K562 (cell line): ENCODE measurements around the gene IGF1R. TPM values are rescaled to one million over a fixed set of nuclear protein-coding genes. Genes with fewer than 3 reads are reported as not detected.

Experiments
- ATAC-seq: fragments of 200-7000 bp; cut with Tn5 transposase; 3 replicates; pipeline ENCODE4 v1.9.1; 2020; ENCODE audit warnings: moderate library complexity
- BruUV-seq: library from RNA; stranded (reverse); fragments of 400-500 nt; replicated peaks from 2 replicates; lab custom pipeline; 2021; lab: Mats Ljungman, UMichigan
- CTCF ChIA-PET: fragments of 300-600 bp; formaldehyde crosslinking; extraction: SDS; loops from one replicate; lab custom pipeline; 2021; ENCODE audit warnings: low intra/inter-chr PET ratio; lab: Yijun Ruan, JAX
- POLR2A ChIA-PET: fragments of 300-600, 350-650 bp; sonication (Branson Sonifier 250); formaldehyde crosslinking; extraction: SDS; loops from one replicate; lab custom pipeline; 2021; ENCODE audit warnings: antibody characterized with exemption, inconsistent platforms; lab: Yijun Ruan, JAX
- DNase-seq, 4 experiments: peaks; one replicate each; pipeline versions ENCODE4 v3.0.0 to v3.0.0-alpha.2; 2011 to 2018; ENCODE audit warnings: low spot score in 3 of 4, mixed read lengths in 3 of 4; ENCODE audit errors: extremely low read depth in 1 of 4
- FAIRE-seq: peaks from 2 replicates; lab custom pipeline; 2011; peaks lifted over from hg19 to GRCh38; lab: Jason Lieb, UNC
- H2AFZ ChIP-seq: 2 replicates; pipeline ENCODE4 v1.6.0; 2011; ENCODE audit warnings: low read depth, low read length, control low read depth, inconsistent platforms
- H3K27ac ChIP-seq: fragments of 200-600 bp; 3 replicates; pipeline ENCODE4 v1.8.0; 2011; ENCODE audit warnings: low read depth, mild to moderate bottlenecking, control low read depth, inconsistent platforms, low read length, moderate library complexity, mixed read lengths; ENCODE audit errors: extremely low read depth
- H3K27me3 ChIP-seq, 2 experiments: fragments of 300-600 bp in 1 of 2; 2 replicates in 1 of 2; 3 replicates in 1 of 2; pipeline versions ENCODE4 v1.6.0 to v1.8.0; 2011; ENCODE audit warnings: inconsistent platforms in 2 of 2, low read length in 2 of 2, mild to moderate bottlenecking in 1 of 2, mixed read lengths in 1 of 2, moderate library complexity in 1 of 2; ENCODE audit not compliant: control insufficient read depth in 2 of 2, insufficient read depth in 2 of 2
- H3K36me3 ChIP-seq: fragments of 300-600 bp; 3 replicates; pipeline ENCODE4 v1.8.0; 2011; ENCODE audit warnings: mild to moderate bottlenecking, low read length, inconsistent platforms; ENCODE audit not compliant: control insufficient read depth, insufficient read depth
- H3K4me1 ChIP-seq, 2 experiments: fragments of 200-600 bp in 1 of 2; replicated peaks in 1 of 2; 2 replicates in 1 of 2; 3 replicates in 1 of 2; pipeline versions ENCODE4 v1.5.1 to v1.8.0; 2011; ENCODE audit warnings: inconsistent platforms in 2 of 2, low read length in 2 of 2, mild to moderate bottlenecking in 1 of 2, mixed read lengths in 1 of 2, moderate library complexity in 1 of 2; ENCODE audit not compliant: control insufficient read depth in 2 of 2, insufficient read depth in 2 of 2
- H3K4me2 ChIP-seq: 2 replicates; pipeline ENCODE4 v1.6.1; 2011; ENCODE audit warnings: low read length, control low read depth, inconsistent platforms, mixed read lengths; ENCODE audit not compliant: insufficient read depth
- H3K4me3 ChIP-seq: fragments of 200-600 bp; sonication (generic), shearing (Covaris generic); 2 replicates; pipeline ENCODE4 v1.5.1; 2016; ENCODE audit warnings: control low read depth, inconsistent platforms
- H3K79me2 ChIP-seq: fragments of 200-600 bp; 3 replicates; pipeline ENCODE4 v1.8.0; 2011; ENCODE audit warnings: low read length, inconsistent platforms; ENCODE audit not compliant: control insufficient read depth, insufficient read depth
- H3K9ac ChIP-seq, 2 experiments: 2 replicates each; pipeline versions ENCODE4 v1.6.0 to v1.6.1; 2011; ENCODE audit warnings: low read depth in 2 of 2, low read length in 2 of 2, control low read depth in 1 of 2, inconsistent platforms in 1 of 2, mild to moderate bottlenecking in 1 of 2, mixed read lengths in 1 of 2; ENCODE audit not compliant: insufficient read depth in 1 of 2
- H3K9me1 ChIP-seq: one replicate; pipeline ENCODE4 v1.6.0; 2011; ENCODE audit warnings: inconsistent platforms, mild to moderate bottlenecking, low read length, moderate library complexity; ENCODE audit not compliant: control insufficient read depth, insufficient read depth
- H3K9me3 ChIP-seq: replicated peaks from 2 replicates; pipeline ENCODE4 v1.5.1; 2011; ENCODE audit warnings: low read depth, low read length, inconsistent platforms; ENCODE audit not compliant: control insufficient read depth, insufficient read depth
- H4K20me1 ChIP-seq: replicated peaks from 2 replicates; pipeline ENCODE4 v1.6.1; 2011; ENCODE audit warnings: low read length, inconsistent platforms, mixed read lengths; ENCODE audit not compliant: control insufficient read depth, insufficient read depth
- NFIC ChIP-seq: fragments of 450-650 bp; IDR thresholded peaks from 2 replicates; pipeline ENCODE4 v1.6.1; 2017; ENCODE audit warnings: mild to moderate bottlenecking, inconsistent platforms
- TAF9B ChIP-seq: fragments of 450-650 bp; IDR thresholded peaks from 2 replicates; pipeline ENCODE4 v1.6.1; 2018; ENCODE audit warnings: mild to moderate bottlenecking; ENCODE audit not compliant: partially characterized antibody
- TBL1XR1 ChIP-seq, 2 experiments: IDR thresholded peaks; 2 replicates each; pipeline ENCODE4 v1.6.1; 2012; ENCODE audit warnings: improper control_type of control experiment in 2 of 2, low read length in 2 of 2, mild to moderate bottlenecking in 1 of 2
- ZNF785 ChIP-seq: fragments of 250-450 bp; sonication (Bioruptor Pico); IDR thresholded peaks from 2 replicates; pipeline ENCODE4 v1.4.0; 2020; ENCODE audit warnings: mild to moderate bottlenecking
- WGBS: fragments of 100-300 bp; shearing (Covaris generic); methylation state at CpG from one replicate; pipeline ENCODE4 v1.1.6; 2016; ENCODE audit warnings: low coverage, mixed read lengths; ENCODE audit not compliant: insufficient coverage; ENCODE audit errors: missing lambda C conversion rate; 5-methylcytosine and 5-hydroxymethylcytosine counted together
- in situ Hi-C: fragments of 300-500 bp; cut with MboI; formaldehyde crosslinking; loops from 4 replicates; pipeline ENCODE4 v1.15.0; 2018; ENCODE audit warnings: inconsistent platforms, mixed read lengths
- intact Hi-C: fragments of 100-400 bp; cut with micrococcal nuclease; formaldehyde crosslinking; loops from 2 replicates; pipeline ENCODE4 v1.14.2; 2022
- polyA plus RNA-seq, 8 experiments: library from polyadenylated mRNA; depleted of rRNA in 4 of 8; stranded (reverse) in 5 of 8; unstranded in 3 of 8; fragments of >200 nt; fragmentation: Nextera tagmentation in 2 of 8; fragmentation: Illumina TruSeq in 1 of 8; extraction: Ambion mirVana in 2 of 8; extraction: Trizol in 1 of 8; gene quantifications; 2 replicates each; pipeline versions ENCODE4 v1.2.1 to v1.2.3, GENCODE V29; 2011 to 2014; ENCODE audit warnings: inconsistent platforms in 1 of 8, missing spikeins in 1 of 8
- total RNA-seq, 7 experiments: library from RNA; depleted of rRNA in 6 of 7; stranded (reverse); fragments of >200 nt in 6 of 7; fragmentation: Illumina TruSeq in 2 of 7; extraction: Trizol in 2 of 7; gene quantifications; 2 replicates each; pipeline versions ENCODE4 v1.2.1 to v1.2.3, GENCODE V29; 2011 to 2021; ENCODE audit warnings: low replicate concordance in 1 of 7
- TF ChIP-seq, protein P1 (sequence below): sonication (generic); formaldehyde crosslinking; IDR thresholded peaks from 2 replicates; pipeline ENCODE4 v1.9.0; 2022; ENCODE audit warnings: mild to moderate bottlenecking, missing genetic modification reagents

Gene IGF1R
- total and polyA plus RNA-seq, 9 of the 15 experiments (the other 6 are each of a cell fraction or from before 2014, with no cell fraction given): 0.35 to 8.0 (median 1.6) TPM

DNA sequence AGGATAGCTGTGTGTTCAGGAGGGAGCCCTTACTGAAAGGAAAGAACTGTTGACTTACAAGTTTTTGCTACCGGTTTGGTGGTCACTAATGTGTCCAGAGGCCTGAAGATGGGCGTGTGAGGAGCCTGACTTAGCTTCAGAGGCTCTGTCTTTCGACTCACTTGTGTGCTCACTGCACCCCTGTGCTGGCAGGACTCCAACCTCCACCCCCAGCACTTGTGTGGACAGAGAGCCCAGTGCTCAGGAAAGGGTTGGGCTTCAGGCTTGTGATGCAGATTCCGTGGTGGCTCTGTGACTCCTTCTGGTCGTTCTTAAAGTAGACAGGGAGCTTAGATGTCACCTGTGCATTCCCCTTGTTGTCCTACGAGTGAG is 258.4 kb downstream of the IGF1R start:
- CTCF ChIA-PET: no interaction called here

DNA sequence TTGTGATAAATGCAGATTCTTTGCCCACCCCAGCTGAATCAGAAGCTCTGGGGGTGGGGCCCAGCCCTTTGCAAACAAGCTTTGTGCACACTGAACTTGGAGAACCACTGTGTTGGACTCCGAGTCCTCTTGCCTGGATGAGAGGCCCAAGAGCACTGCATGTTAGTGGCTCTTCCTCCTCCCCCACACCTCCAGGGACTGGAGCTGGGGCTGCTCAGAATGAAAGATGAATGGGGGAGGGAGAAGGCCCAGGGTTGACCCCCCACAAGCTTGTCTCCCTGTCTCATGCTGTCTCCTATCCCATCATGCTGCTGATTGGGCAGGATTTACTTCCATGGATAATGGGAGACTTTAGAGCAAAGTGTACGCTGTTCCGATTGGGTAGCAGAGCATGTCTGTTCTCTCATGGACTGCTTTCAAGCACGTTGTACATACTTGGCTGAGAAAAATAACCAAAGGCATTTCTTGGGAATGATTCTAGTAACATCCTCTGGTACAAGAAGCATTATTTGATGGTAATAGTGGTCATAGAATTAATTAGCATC is 259.7 kb downstream of the IGF1R start:
- CTCF ChIA-PET: no interaction called here
- Histone ChIP-seq H3K9me1 (no peaks in the 10 kb centered on the region), H3K4me2 (no peak overlapping the region), H2AFZ (no peak overlapping the region), H3K9me3 (no peaks in the 10 kb centered on the region), H3K4me3 (no peak overlapping the region), H3K4me1 (no peaks in the 10 kb centered on the region), H3K27ac (no peak overlapping the region), H3K79me2 (no peaks in the 10 kb centered on the region), H3K27me3 (peaks cover 8 to 54% of the 10 kb centered on the region in 2 experiments), H3K36me3 (no peaks in the 10 kb centered on the region), H4K20me1 (peaks cover 11% of the 10 kb centered on the region; the same call in 1 of the 2 replicates), H3K9ac (no peak overlapping the region)
- intact Hi-C loops: no loop called here
- FAIRE-seq (no peak), ATAC-seq (no peak), DNase-seq (no peak)
- in situ Hi-C loops: no loop called here
- 32% methylated on average over 3 of the region's 4 CpGs for WGBS
- POLR2A ChIA-PET: interaction anchor here (0.6 kb wide), 1 partner anchor 548 kb away, joined by 3 read pairs; no protein-coding TSS in a partner anchor
- BruUV-seq: no TSS peak
- no peak for TF ChIP-seq TAF9B
- TF ChIP-seq TBL1XR1 (IDR thresholded peaks at IDR 0.05; ENCODE audit: low read length in 2 of 2): no peak
- TF ChIP-seq, protein P1, sequence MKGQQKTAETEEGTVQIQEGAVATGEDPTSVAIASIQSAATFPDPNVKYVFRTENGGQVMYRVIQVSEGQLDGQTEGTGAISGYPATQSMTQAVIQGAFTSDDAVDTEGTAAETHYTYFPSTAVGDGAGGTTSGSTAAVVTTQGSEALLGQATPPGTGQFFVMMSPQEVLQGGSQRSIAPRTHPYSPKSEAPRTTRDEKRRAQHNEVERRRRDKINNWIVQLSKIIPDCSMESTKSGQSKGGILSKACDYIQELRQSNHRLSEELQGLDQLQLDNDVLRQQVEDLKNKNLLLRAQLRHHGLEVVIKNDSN (CRISPR knock-in tag): no peak

More for the DNA sequence above, 258.4 kb downstream of the IGF1R start:
- Histone ChIP-seq H3K27me3 (peaks cover 12 to 54% of the 10 kb centered on the region in 2 experiments), H3K4me2 (no peak overlapping the region), H3K27ac (no peak overlapping the region), H3K79me2 (no peaks in the 10 kb centered on the region), H3K9me1 (no peaks in the 10 kb centered on the region), H3K9me3 (no peaks in the 10 kb centered on the region), H3K9ac (no peak overlapping the region), H4K20me1 (peaks cover 11% of the 10 kb centered on the region; the same call in 1 of the 2 replicates), H3K4me3 (no peak overlapping the region), H3K36me3 (no peaks in the 10 kb centered on the region), H3K4me1 (no peaks in the 10 kb centered on the region), H2AFZ (no peak overlapping the region)
- ATAC-seq (no peak; the same call in 2 of the 3 replicates), FAIRE-seq (no peak), DNase-seq (no peak)
- in situ Hi-C loops (no loop called here), intact Hi-C loops (no loop called here)
- POLR2A ChIA-PET: interaction anchor here (1.1 kb wide), 1 partner anchor 12 kb away, joined by 3 read pairs; no protein-coding TSS in a partner anchor
- 0% methylated on average over 6 of the region's 6 CpGs for WGBS
- no TSS peak for BruUV-seq
- TF ChIP-seq ZNF785 (CRISPR knock-in tag) (no peak), NFIC (0 out of 2 replicates have a peak, but pooled peaks have one; percentile 21)
